Mucosa of descending colon (tissue), 3 donors: ENCODE measurements around the gene KLHL1. TPM values are rescaled to one million over a fixed set of nuclear protein-coding genes. Genes with fewer than 3 reads are reported as not detected.

Experiments used
- ATAC-seq: fragments of 200-7000 bp; cut with Tn5 transposase; one replicate; pipeline ENCODE4 v1.9.1; 2020; ENCODE audit warnings: mild to moderate bottlenecking, moderate library complexity
- DNase-seq, 3 donors: peaks; one replicate each; pipeline ENCODE4 v3.0.0-alpha.2; 2020
- H3K36me3 ChIP-seq: fragments of 200-600 bp; one replicate; pipeline ENCODE4 v1.8.0; 2021; ENCODE audit warnings: low read depth, mild to moderate bottlenecking
- H3K4me1 ChIP-seq: fragments of 200-600 bp; one replicate; pipeline ENCODE4 v1.8.0; 2021; ENCODE audit warnings: low read depth, mild to moderate bottlenecking
- H3K4me3 ChIP-seq: fragments of 200-600 bp; one replicate; pipeline ENCODE4 v1.8.0; 2021; ENCODE audit warnings: mild to moderate bottlenecking
- H3K9me3 ChIP-seq: fragments of 200-600 bp; one replicate; pipeline ENCODE4 v1.8.0; 2021; ENCODE audit warnings: mild to moderate bottlenecking
- intact Hi-C, 2 donors: fragments of 100-400 bp; cut with DNase I in 1 of 2; cut with micrococcal nuclease in 1 of 2; formaldehyde crosslinking; loops; one replicate each; pipeline versions ENCODE4 v1.11.0 to v1.11.1; 2022; cut with DNase I, micrococcal nuclease
- total RNA-seq, 3 donors: library from RNA; stranded (reverse); fragmentation: NEBNext Ultra II Directional in 2 of 3; extraction: Animal tissue kit (Norgen Biotek cat#: 25700) in 2 of 3; gene quantifications; one replicate each; pipeline versions ENCODE4 v1.2.1 to v1.2.4, GENCODE V29; 2021 to 2023
- TF ChIP-seq, protein P1 (sequence below): fragments of 200-600 bp; IDR thresholded peaks from one replicate; pipeline ENCODE4 v1.8.0; 2022; ENCODE audit warnings: antibody characterized with exemption, mild to moderate bottlenecking
- donor health status: DM: no; HTN: no; CAD: no; lungs with moderate emphysema.
- donor health status: DM: no; HTN: no; CAD: no.
- donor health status: DM: no; HTN: yes; CAD: no.

Gene KLHL1
- total RNA-seq, 3 donors from 2014 or later, result 0.25 TPM; not detected in 2

DNA sequence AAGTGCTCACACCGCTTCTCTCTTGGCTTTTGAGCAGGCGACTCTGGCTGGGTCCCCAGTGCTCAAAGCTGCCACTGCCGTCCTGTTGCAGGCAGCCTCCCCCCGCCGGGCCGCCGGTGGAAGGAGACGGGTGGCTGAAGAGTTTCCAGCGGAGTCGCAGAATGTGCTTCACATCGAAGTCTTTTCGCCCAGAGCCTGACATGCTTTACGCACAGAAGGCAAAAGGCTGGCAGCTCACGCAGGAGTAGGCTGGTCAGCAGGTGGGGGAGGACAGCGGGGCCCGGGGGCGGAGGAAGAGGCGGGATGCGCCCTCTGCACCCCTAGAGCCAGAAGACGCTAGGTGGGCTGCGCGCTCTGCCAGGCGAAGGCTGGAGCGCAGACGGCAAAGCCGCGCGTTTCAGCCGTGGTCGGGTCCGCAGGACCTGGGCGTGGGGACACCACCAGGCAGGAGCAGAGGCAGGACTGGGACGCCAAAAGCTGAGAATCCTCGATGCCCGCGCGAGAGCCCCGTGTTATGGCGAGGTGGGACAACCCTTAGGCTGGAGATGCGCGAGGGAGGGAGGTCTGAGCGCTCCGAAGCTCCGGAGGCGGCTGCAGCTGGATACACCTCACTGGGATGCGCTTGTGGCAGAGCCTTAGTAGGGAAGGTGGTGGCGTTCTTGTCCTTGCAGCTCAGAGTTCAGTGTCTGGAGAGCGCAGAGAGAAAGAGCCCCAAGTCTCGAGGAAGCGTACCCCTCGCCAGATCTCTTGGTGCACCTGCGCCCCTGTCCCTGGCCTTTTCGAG, 562 bp downstream of the KLHL1 start, which contains the start of gene ATXN8OS:
ATXN8OS (plus strand) TSS at position 329 of the 784 bp plus-strand sequence.
- intact Hi-C loops, result no loop called here
- ATAC-seq, result no peak
- TF ChIP-seq, protein P1, sequence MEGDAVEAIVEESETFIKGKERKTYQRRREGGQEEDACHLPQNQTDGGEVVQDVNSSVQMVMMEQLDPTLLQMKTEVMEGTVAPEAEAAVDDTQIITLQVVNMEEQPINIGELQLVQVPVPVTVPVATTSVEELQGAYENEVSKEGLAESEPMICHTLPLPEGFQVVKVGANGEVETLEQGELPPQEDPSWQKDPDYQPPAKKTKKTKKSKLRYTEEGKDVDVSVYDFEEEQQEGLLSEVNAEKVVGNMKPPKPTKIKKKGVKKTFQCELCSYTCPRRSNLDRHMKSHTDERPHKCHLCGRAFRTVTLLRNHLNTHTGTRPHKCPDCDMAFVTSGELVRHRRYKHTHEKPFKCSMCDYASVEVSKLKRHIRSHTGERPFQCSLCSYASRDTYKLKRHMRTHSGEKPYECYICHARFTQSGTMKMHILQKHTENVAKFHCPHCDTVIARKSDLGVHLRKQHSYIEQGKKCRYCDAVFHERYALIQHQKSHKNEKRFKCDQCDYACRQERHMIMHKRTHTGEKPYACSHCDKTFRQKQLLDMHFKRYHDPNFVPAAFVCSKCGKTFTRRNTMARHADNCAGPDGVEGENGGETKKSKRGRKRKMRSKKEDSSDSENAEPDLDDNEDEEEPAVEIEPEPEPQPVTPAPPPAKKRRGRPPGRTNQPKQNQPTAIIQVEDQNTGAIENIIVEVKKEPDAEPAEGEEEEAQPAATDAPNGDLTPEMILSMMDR, result no peak
- H3K36me3 ChIP-seq, result no peaks in the 10 kb centered on the region
- H3K9me3 ChIP-seq, result no peaks in the 10 kb centered on the region
- DNase-seq, result no peak
- no peak within 1 kb of the TSS for H3K4me3 ChIP-seq
- H3K4me1 ChIP-seq, result no peaks in the 10 kb centered on the region

DNA sequence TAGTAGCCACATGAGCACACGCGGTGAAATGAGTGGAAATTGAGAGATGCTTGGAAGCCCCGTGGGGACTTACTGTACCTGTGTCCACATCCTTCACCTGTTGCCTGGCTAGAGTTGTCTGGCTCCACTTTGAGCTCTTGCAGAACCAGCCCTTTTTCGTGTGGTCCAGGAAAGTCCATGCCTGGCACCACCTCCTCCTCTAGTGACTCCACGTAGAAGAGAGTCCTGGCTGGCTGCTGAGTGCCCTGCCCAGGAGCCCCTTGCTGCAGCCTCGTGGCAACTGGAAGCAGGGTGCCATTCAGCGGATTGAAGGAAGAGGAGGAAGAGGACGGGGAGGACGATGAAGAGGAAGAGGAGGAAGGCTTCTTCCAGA, 1.1 kb downstream of the KLHL1 start:
- Histone ChIP-seq H3K9me3 (no peaks in the 10 kb centered on the region), H3K36me3 (no peaks in the 10 kb centered on the region), H3K4me1 (no peaks in the 10 kb centered on the region), H3K4me3 (no peak overlapping the region)
- TF ChIP-seq, protein P1, result no peak
- intact Hi-C loops, result no loop called here
- ATAC-seq (no peak), DNase-seq (no peak)

DNA sequence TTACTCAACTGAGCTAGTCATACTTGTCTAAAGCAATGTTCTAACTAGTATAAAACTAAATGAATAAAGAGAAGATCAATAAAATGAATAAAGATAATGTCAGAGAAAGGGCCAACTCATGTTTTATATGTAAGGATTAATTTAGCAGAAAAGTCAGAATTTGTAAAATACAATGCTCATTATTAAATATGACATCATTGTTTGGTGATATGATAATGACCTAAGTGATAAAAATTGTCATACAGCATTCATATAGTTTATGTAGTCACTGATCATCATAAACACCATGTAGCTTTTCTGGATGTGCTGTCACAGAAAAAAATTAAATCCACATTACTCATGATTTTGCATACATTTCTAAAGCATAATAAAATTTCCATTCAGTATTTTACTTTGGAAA, 3.8 kb downstream of the KLHL1 start:
- intact Hi-C loops, result no loop called here
- DNase-seq (no peak), ATAC-seq (no peak)
- no peak overlapping the region for H3K4me3 ChIP-seq
- no peaks in the 10 kb centered on the region for H3K36me3 ChIP-seq
- TF ChIP-seq, protein P1, result no peak
- H3K4me1 ChIP-seq, result no peaks in the 10 kb centered on the region
- H3K9me3 ChIP-seq, result no peaks in the 10 kb centered on the region

DNA sequence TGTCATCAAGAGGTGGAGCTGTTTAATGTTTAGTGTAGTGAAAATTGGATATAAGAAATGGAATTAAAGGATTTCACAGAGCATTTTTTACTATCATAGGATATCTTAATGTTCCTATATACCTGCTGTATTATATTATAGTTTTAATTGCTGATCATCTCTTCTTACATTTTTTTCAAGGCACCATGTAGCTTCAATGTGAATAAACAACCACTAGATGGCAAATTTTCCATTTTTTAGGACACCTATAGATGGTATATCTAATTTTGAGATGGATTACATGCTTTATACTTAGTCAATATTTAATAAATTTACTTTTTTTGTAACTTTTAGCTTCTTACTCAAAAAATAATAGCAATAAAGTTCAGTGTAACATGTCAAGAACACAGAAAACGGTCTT, 9.6 kb downstream of the KLHL1 start:
- intact Hi-C loops, result no loop called here
- ATAC-seq (no peak), DNase-seq (no peak)
- Histone ChIP-seq H3K4me1 (no peaks in the 10 kb centered on the region), H3K36me3 (no peaks in the 10 kb centered on the region), H3K4me3 (no peak overlapping the region), H3K9me3 (no peaks in the 10 kb centered on the region)
- TF ChIP-seq, protein P1, result no peak

DNA sequence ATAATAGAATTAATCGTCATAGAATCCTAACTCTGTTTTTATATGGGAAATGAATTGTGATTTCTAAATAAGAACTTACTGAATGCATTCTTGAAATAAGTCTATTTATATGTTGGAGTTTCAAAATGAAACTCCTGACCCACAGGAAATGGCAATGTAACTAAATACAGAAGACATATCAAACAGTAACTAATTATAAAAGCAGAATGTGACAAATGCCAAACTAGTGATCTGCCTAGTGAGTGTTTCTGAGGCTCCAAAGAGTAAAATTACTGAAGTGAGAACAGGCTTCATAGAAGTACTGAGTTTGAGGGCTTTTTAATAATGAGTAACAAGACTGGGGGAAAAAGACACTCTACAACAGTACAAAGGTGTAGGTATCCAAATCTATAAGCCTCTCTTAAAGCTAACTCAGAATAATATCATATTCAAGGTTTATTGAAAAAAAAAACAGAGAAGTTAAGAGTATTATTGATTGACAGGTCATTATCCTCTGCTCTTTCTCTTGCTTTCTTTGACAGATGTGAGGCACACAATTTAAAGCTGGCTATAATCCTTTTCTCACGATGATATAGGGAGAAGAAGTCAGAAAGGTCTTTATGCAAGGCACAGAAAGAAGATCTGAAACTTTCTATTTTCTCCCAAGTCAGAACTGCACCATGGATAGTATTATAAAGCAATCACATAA, 18.1 kb downstream of the KLHL1 start:
- TF ChIP-seq, protein P1, result no peak
- intact Hi-C loops, result no loop called here
- no peaks in the 10 kb centered on the region for H3K4me1 ChIP-seq
- ATAC-seq (no peak), DNase-seq (no peak)
- no peaks in the 10 kb centered on the region for H3K36me3 ChIP-seq
- H3K4me3 ChIP-seq, result no peak overlapping the region
- no peaks in the 10 kb centered on the region for H3K9me3 ChIP-seq
